Loucy (cell line): ENCODE measurements around the gene PREX1.

Source experiments
- EZH2phosphoT487 ChIP-seq: fragments of 200-600 bp; IDR thresholded peaks from 2 replicates; pipeline ENCODE4 v1.6.1; 2018; ENCODE audit warnings: antibody characterized with exemption, mild to moderate bottlenecking, moderate library complexity, borderline replicate concordance
- TF ChIP-seq, protein P1 (sequence below): fragments of 200-600 bp; sonication (generic); conservative IDR thresholded peaks from 2 replicates; pipeline ENCODE4 v1.5.1; 2014; ENCODE audit warnings: mild to moderate bottlenecking, antibody characterized with exemption, low read length

DNA sequence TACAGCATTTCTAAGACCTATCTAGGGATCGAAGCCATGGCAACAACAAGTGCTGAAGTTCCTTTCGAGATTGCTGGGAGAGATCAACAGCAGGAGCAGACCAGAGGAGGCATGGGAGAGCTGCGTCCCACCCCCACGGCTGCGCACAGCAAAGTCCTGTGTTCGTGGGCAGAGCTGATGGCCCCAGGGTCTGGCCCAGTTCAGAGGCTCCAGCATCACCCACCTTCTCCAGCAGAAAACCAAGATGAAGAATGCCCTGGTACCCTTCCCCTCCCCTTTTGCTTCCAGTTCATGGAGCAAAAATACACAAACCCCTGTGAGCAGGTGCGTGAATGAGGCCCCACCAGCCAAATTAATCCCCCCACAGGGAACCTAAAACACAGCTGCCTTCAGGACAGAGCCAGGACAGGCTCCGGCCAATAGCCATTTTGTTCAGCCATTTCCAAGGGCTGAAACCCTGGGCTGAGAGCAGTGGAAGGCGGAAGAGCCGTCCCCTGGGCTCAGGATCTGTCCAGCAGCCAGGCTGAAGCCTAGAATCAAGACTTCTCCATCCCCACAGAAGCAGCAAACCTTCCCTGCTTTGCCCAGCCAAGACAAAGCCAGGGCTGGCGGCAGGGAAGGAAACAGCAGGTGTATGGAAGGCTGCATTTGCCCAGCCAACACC is 102.8 kb downstream of the PREX1 start:
- TF ChIP-seq, protein P1, sequence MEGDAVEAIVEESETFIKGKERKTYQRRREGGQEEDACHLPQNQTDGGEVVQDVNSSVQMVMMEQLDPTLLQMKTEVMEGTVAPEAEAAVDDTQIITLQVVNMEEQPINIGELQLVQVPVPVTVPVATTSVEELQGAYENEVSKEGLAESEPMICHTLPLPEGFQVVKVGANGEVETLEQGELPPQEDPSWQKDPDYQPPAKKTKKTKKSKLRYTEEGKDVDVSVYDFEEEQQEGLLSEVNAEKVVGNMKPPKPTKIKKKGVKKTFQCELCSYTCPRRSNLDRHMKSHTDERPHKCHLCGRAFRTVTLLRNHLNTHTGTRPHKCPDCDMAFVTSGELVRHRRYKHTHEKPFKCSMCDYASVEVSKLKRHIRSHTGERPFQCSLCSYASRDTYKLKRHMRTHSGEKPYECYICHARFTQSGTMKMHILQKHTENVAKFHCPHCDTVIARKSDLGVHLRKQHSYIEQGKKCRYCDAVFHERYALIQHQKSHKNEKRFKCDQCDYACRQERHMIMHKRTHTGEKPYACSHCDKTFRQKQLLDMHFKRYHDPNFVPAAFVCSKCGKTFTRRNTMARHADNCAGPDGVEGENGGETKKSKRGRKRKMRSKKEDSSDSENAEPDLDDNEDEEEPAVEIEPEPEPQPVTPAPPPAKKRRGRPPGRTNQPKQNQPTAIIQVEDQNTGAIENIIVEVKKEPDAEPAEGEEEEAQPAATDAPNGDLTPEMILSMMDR: no peak
- TF ChIP-seq EZH2phosphoT487: no peak
